K562 (cell line): ENCODE data around the gene CNKSR3. TPM values are rescaled to one million over a fixed set of nuclear protein-coding genes. Genes with fewer than 3 reads are reported as not detected.
"Not testable (repeated sequence)": the region's sequence is repeated elsewhere in the genome, so short reads cannot be mapped to it uniquely, and the experiment has no call there.

Experiments
- ATAC-seq: fragments of 200-7000 bp; cut with Tn5 transposase; 3 replicates; pipeline ENCODE4 v1.9.1; 2020; ENCODE audit warnings: moderate library complexity
- BruUV-seq: library from RNA; stranded (reverse); fragments of 400-500 nt; replicated peaks from 2 replicates; lab custom pipeline; 2021; lab: Mats Ljungman, UMichigan
- CTCF ChIA-PET: fragments of 300-600 bp; formaldehyde crosslinking; extraction: SDS; loops from one replicate; lab custom pipeline; 2021; ENCODE audit warnings: low intra/inter-chr PET ratio; lab: Yijun Ruan, JAX
- POLR2A ChIA-PET: fragments of 300-600, 350-650 bp; sonication (Branson Sonifier 250); formaldehyde crosslinking; extraction: SDS; loops from one replicate; lab custom pipeline; 2021; ENCODE audit warnings: antibody characterized with exemption, inconsistent platforms; lab: Yijun Ruan, JAX
- DNase-seq, 4 experiments: peaks; one replicate each; pipeline versions ENCODE4 v3.0.0 to v3.0.0-alpha.2; 2011 to 2018; ENCODE audit warnings: low spot score in 3 of 4, mixed read lengths in 3 of 4; ENCODE audit errors: extremely low read depth in 1 of 4
- FAIRE-seq: peaks from 2 replicates; lab custom pipeline; 2011; peaks lifted over from hg19 to GRCh38; lab: Jason Lieb, UNC
- H2AFZ ChIP-seq: 2 replicates; pipeline ENCODE4 v1.6.0; 2011; ENCODE audit warnings: low read depth, low read length, control low read depth, inconsistent platforms
- H3K27ac ChIP-seq: fragments of 200-600 bp; 3 replicates; pipeline ENCODE4 v1.8.0; 2011; ENCODE audit warnings: low read depth, mild to moderate bottlenecking, control low read depth, inconsistent platforms, low read length, moderate library complexity, mixed read lengths; ENCODE audit errors: extremely low read depth
- H3K27me3 ChIP-seq, 2 experiments: fragments of 300-600 bp in 1 of 2; 2 replicates in 1 of 2; 3 replicates in 1 of 2; pipeline versions ENCODE4 v1.6.0 to v1.8.0; 2011; ENCODE audit warnings: inconsistent platforms in 2 of 2, low read length in 2 of 2, mild to moderate bottlenecking in 1 of 2, mixed read lengths in 1 of 2, moderate library complexity in 1 of 2; ENCODE audit not compliant: control insufficient read depth in 2 of 2, insufficient read depth in 2 of 2
- H3K36me3 ChIP-seq: fragments of 300-600 bp; 3 replicates; pipeline ENCODE4 v1.8.0; 2011; ENCODE audit warnings: mild to moderate bottlenecking, low read length, inconsistent platforms; ENCODE audit not compliant: control insufficient read depth, insufficient read depth
- H3K4me1 ChIP-seq, 2 experiments: fragments of 200-600 bp in 1 of 2; replicated peaks in 1 of 2; 2 replicates in 1 of 2; 3 replicates in 1 of 2; pipeline versions ENCODE4 v1.5.1 to v1.8.0; 2011; ENCODE audit warnings: inconsistent platforms in 2 of 2, low read length in 2 of 2, mild to moderate bottlenecking in 1 of 2, mixed read lengths in 1 of 2, moderate library complexity in 1 of 2; ENCODE audit not compliant: control insufficient read depth in 2 of 2, insufficient read depth in 2 of 2
- H3K4me2 ChIP-seq: 2 replicates; pipeline ENCODE4 v1.6.1; 2011; ENCODE audit warnings: low read length, control low read depth, inconsistent platforms, mixed read lengths; ENCODE audit not compliant: insufficient read depth
- H3K4me3 ChIP-seq: fragments of 200-600 bp; sonication (generic), shearing (Covaris generic); 2 replicates; pipeline ENCODE4 v1.5.1; 2016; ENCODE audit warnings: control low read depth, inconsistent platforms
- H3K79me2 ChIP-seq: fragments of 200-600 bp; 3 replicates; pipeline ENCODE4 v1.8.0; 2011; ENCODE audit warnings: low read length, inconsistent platforms; ENCODE audit not compliant: control insufficient read depth, insufficient read depth
- H3K9ac ChIP-seq, 2 experiments: 2 replicates each; pipeline versions ENCODE4 v1.6.0 to v1.6.1; 2011; ENCODE audit warnings: low read depth in 2 of 2, low read length in 2 of 2, control low read depth in 1 of 2, inconsistent platforms in 1 of 2, mild to moderate bottlenecking in 1 of 2, mixed read lengths in 1 of 2; ENCODE audit not compliant: insufficient read depth in 1 of 2
- H3K9me1 ChIP-seq: one replicate; pipeline ENCODE4 v1.6.0; 2011; ENCODE audit warnings: inconsistent platforms, mild to moderate bottlenecking, low read length, moderate library complexity; ENCODE audit not compliant: control insufficient read depth, insufficient read depth
- H3K9me3 ChIP-seq: replicated peaks from 2 replicates; pipeline ENCODE4 v1.5.1; 2011; ENCODE audit warnings: low read depth, low read length, inconsistent platforms; ENCODE audit not compliant: control insufficient read depth, insufficient read depth
- H4K20me1 ChIP-seq: replicated peaks from 2 replicates; pipeline ENCODE4 v1.6.1; 2011; ENCODE audit warnings: low read length, inconsistent platforms, mixed read lengths; ENCODE audit not compliant: control insufficient read depth, insufficient read depth
- HDGF ChIP-seq: fragments of 450-650 bp; IDR thresholded peaks from 2 replicates; pipeline ENCODE4 v1.6.1; 2016
- LARP7 ChIP-seq: fragments of 450-650 bp; IDR thresholded peaks from 2 replicates; pipeline ENCODE4 v1.6.1; 2016
- MLLT1 ChIP-seq, 2 experiments: fragments of 450-650 bp; IDR thresholded peaks; 2 replicates each; pipeline ENCODE4 v1.6.1; 2016
- ZBTB2 ChIP-seq: fragments of 450-650 bp; IDR thresholded peaks from 2 replicates; pipeline ENCODE4 v1.6.1; 2016; ENCODE audit warnings: antibody characterized with exemption
- ZNF512 ChIP-seq: IDR thresholded peaks from 2 replicates; pipeline ENCODE4 v1.6.1; 2016; ENCODE audit warnings: missing genetic modification characterization, missing compliant biosample characterization
- WGBS: fragments of 100-300 bp; shearing (Covaris generic); methylation state at CpG from one replicate; pipeline ENCODE4 v1.1.6; 2016; ENCODE audit warnings: low coverage, mixed read lengths; ENCODE audit not compliant: insufficient coverage; ENCODE audit errors: missing lambda C conversion rate; 5-methylcytosine and 5-hydroxymethylcytosine counted together
- in situ Hi-C: fragments of 300-500 bp; cut with MboI; formaldehyde crosslinking; loops from 4 replicates; pipeline ENCODE4 v1.15.0; 2018; ENCODE audit warnings: inconsistent platforms, mixed read lengths
- intact Hi-C: fragments of 100-400 bp; cut with micrococcal nuclease; formaldehyde crosslinking; loops from 2 replicates; pipeline ENCODE4 v1.14.2; 2022
- polyA plus RNA-seq, 8 experiments: library from polyadenylated mRNA; depleted of rRNA in 4 of 8; stranded (reverse) in 5 of 8; unstranded in 3 of 8; fragments of >200 nt; fragmentation: Nextera tagmentation in 2 of 8; fragmentation: Illumina TruSeq in 1 of 8; extraction: Ambion mirVana in 2 of 8; extraction: Trizol in 1 of 8; gene quantifications; 2 replicates each; pipeline versions ENCODE4 v1.2.1 to v1.2.3, GENCODE V29; 2011 to 2014; ENCODE audit warnings: inconsistent platforms in 1 of 8, missing spikeins in 1 of 8
- total RNA-seq, 7 experiments: library from RNA; depleted of rRNA in 6 of 7; stranded (reverse); fragments of >200 nt in 6 of 7; fragmentation: Illumina TruSeq in 2 of 7; extraction: Trizol in 2 of 7; gene quantifications; 2 replicates each; pipeline versions ENCODE4 v1.2.1 to v1.2.3, GENCODE V29; 2011 to 2021; ENCODE audit warnings: low replicate concordance in 1 of 7
- TF ChIP-seq, protein P1 (sequence below): fragments of 450-650 bp; IDR thresholded peaks from 2 replicates; pipeline ENCODE4 v1.6.1; 2018; ENCODE audit warnings: mild to moderate bottlenecking, low read depth; ENCODE audit not compliant: partially characterized antibody

Gene CNKSR3
- total and polyA plus RNA-seq, 9 of the 15 experiments (the other 6 are each of a cell fraction or from before 2014, with no cell fraction given): 4.5 to 29.6 (median 9.5) TPM

GRCh38 chr6:154515076-154515475, 4.6 kb upstream of the CNKSR3 start:
- H3K4me3 ChIP-seq, H2AFZ ChIP-seq, ATAC-seq, FAIRE-seq, H4K20me1 ChIP-seq: not testable (repeated sequence)
- POLR2A ChIA-PET: interaction anchor here (1.4 kb wide), 2 partner anchors 28 to 101 kb away, joined by 4 to 5 read pairs; no protein-coding TSS in a partner anchor
- TF ChIP-seq ZNF512 (peak; percentile 77), LARP7 (peak; percentile 52; the same call in 1 of the 2 replicates), MLLT1 (IDR thresholded peaks at IDR 0.05) (peak; percentile 24 to 48; a peak in 1 of 4 replicates), HDGF (0 out of 2 replicates have a peak, but pooled peaks have one; percentile 28), ZBTB2 (peak; percentile 67; the same call in 1 of the 2 replicates)
- TF ChIP-seq, protein P1, sequence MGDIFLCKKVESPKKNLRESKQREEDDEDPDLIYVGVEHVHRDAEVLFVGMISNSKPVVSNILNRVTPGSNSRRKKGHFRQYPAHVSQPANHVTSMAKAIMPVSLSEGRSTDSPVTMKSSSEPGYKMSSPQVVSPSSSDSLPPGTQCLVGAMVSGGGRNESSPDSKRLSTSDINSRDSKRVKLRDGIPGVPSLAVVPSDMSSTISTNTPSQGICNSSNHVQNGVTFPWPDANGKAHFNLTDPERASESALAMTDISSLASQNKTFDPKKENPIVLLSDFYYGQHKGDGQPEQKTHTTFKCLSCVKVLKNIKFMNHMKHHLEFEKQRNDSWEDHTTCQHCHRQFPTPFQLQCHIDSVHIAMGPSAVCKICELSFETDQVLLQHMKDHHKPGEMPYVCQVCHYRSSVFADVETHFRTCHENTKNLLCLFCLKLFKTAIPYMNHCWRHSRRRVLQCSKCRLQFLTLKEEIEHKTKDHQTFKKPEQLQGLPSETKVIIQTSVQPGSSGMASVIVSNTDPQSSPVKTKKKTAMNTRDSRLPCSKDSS: peak; percentile 24
- TF ChIP-seq, all 486 proteins: peak for 6; not testable (repeated sequence) for 480
- DNase-seq, H3K36me3 ChIP-seq, BruUV-seq, H3K9ac ChIP-seq, H3K79me2 ChIP-seq, intact Hi-C loops, H3K27me3 ChIP-seq, H3K9me1 ChIP-seq, H3K9me3 ChIP-seq, H3K4me2 ChIP-seq, H3K27ac ChIP-seq: not testable (repeated sequence)
- in situ Hi-C loops: loop anchor here (25.0 kb wide), 1 partner anchor 1528 kb away; the partner anchor contains the start of gene FBXO5
- 58% methylated on average over 3 of the region's 3 CpGs for WGBS
- CTCF ChIA-PET: interaction anchor here (0.7 kb wide), 1 partner anchor 59 kb away, joined by 6 read pairs; no protein-coding TSS in a partner anchor
- H3K4me1 ChIP-seq: peaks cover 13 to 36% of the 10 kb centered on the region in 2 experiments; a peak in 4 of 5 replicates
